ENCODE data around the gene CYP4F22.
"Not testable (repeated sequence)": the region's sequence is repeated elsewhere in the genome, so short reads cannot be mapped to it uniquely, and the experiment has no call there.

The CYP4F22 gene

DNA sequence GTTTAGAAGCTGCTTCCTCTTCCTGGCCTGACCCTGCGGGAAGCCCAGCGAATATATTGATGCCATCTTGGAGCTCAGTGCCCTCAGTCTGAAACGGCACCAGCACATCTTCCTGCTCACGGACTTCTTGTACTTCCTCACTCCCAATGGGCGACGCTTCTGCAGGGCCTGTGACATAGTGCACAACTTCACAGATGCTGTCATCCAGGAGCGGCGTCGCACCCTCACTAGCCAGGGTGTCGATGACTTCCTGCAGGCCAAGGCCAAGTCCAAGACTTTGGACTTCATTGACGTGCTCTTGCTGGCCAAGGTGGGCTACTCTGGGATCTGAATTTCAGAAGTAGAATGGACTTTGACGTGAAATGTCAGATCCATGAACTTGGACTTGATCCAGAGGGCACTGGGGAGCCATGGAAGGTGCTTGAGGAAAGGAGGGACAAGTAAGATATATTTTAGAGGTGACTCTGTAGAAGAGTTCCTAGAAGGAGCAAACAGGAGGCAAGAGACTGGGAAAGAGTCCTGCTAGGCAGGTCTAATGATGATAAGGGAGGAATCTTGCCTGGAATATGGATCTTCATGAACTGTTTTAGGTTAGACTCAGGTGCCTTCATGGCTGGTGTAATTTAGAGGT is 68.3 kb downstream of the CYP4F22 start:
- no peak for DNase-seq (ENCODE audit: low spot score)

- no peak for DNase-seq (ENCODE audit: low spot score)
Measured at GRCh38 chr19:15577184-15577771, 69.0 kb downstream of the CYP4F22 start.

DNA sequence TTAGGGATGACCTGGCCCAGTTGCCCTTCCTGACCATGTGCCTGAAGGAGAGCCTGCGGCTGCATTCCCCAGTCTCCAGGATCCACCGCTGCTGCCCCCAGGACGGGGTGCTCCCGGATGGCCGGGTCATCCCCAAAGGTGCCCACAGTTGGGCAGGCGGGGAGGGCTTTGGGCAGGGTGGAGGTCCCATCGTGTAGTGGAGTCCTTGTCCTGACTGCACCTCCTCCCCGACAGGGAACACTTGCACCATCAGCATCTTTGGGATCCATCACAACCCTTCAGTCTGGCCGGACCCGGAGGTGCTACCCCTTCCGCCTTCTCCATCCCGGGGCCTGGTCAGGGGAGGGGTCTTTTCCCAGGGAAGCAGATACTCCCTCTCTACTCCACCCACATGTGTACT is 75.0 kb downstream of the CYP4F22 start:
- DNase-seq (ENCODE audit: low spot score) = no peak

- no peak for DNase-seq (ENCODE audit: low spot score)
Measured at GRCh38 chr19:15584095-15584494, 75.8 kb downstream of the CYP4F22 start.

- peak; percentile 66 for DNase-seq (ENCODE audit: low spot score)
Measured at GRCh38 chr19:15584541-15585115, 76.3 kb downstream of the CYP4F22 start.

DNA sequence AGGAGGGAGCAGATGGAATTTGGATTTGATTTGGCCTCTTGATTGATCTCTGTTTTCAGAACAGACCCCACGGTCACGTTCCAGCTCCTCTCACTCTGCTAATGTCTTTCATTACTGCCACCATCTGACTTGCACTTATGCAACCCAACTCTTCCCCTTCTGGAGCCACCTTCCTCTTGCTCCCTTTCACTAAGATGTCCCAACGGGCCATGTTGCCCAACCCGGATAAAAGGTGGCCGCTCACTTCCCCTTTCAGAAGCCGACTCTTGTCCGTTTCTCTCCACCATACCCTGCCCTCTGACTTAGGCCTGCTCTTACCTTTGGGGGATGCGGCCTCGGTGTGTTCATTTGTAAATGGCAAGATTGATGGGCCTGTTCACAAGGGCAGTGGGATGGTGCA is 79.3 kb downstream of the CYP4F22 start:
- no peak for DNase-seq (ENCODE audit: low spot score)

GRCh38 chr19:15588265-15588664 is 79.9 kb downstream of the CYP4F22 start:
- DNase-seq (ENCODE audit: low spot score) = no peak

GRCh38 chr19:15589760-15590451 is 81.6 kb downstream of the CYP4F22 start:
- no peak for DNase-seq (ENCODE audit: low spot score)

GRCh38 chr19:15591796-15592195 is 83.5 kb downstream of the CYP4F22 start:
- no peak for DNase-seq (ENCODE audit: low spot score)

DNA sequence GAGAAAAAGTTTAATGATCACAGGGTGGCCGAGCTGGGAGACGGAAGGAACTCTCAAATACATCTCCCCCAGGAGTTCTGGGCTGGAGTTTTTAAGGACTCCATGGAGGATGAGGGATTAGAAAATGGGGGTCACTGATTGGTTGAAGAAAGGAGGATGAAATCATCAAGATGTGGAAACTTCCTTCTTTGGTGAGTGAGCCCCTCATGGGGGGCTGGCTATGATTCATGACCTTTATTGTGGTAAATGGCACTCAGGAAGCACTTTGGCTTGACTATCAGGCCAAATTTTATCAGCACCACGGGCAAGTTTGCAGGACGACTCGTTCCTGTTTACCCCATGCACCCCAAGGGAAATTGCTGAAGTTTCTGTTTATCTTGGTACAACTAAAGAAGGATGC is 84.2 kb downstream of the CYP4F22 start:
- not testable (repeated sequence) for DNase-seq (ENCODE audit: low spot score)

GRCh38 chr19:15593766-15594165 is 85.4 kb downstream of the CYP4F22 start:
- not testable (repeated sequence) for DNase-seq (ENCODE audit: low spot score)

- peak; percentile 36 for DNase-seq (ENCODE audit: low spot score)
Measured at GRCh38 chr19:15595069-15595468, 86.7 kb downstream of the CYP4F22 start.
